ENCODE data around the gene TP53BP2.

GRCh38 chr1:223755992-223756775, 89.6 kb downstream of the TP53BP2 start:
- TF ChIP-seq CTCF (IDR thresholded peaks at IDR 0.05; ENCODE audit: insufficient read depth, low read depth, low read length) = no peak
- TF ChIP-seq EZH2 (IDR thresholded peaks at IDR 0.05; ENCODE audit: insufficient read depth, low read length) = no peak

Measured in astrocyte (in vitro differentiated cells and primary cell).